OCI-M2 (cell line): ENCODE measurements around the gene USH1G.

Source experiments
- DNase-seq: peaks from one replicate; lab custom pipeline; 2025; ENCODE audit not compliant: unreplicated experiment; lab: John Stamatoyannopoulos, UW

Gene USH1G

DNA sequence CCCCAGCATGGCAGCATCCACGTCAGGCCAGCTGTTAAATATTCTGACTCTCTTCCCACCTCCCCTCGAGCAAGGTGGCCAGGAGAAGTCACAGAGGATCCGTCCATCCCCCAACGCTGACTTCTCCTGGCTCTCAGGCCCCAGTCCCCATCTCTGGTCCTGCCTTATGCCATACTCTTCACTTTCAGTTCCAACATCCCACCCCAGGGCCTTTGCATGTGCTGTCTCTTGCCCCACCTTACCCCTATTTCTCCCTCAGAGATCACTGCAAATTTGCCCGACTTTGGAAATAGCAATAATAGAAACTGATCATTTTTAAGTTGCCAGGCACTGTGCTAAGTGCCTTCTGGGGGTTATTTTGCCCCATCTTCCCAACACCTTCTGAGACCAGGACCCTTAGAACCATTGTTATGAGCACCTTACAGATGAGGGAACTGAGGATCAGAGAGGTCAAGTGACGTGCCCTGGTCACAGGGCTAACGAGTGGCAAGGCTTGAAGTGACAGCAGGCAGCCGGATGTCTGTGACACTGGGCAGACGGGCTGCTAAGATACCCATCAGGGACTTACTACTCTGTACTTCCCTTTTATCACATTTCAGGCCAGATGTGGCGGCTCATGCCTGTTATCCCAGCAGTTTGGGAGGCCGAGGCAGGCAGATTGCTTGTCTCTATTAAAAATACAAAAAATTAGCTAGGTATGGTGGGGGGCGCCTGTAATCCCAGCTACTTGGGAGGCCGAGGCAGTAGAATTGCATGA, 31.8 kb upstream of the USH1G start:
- DNase-seq, result no peak

DNA sequence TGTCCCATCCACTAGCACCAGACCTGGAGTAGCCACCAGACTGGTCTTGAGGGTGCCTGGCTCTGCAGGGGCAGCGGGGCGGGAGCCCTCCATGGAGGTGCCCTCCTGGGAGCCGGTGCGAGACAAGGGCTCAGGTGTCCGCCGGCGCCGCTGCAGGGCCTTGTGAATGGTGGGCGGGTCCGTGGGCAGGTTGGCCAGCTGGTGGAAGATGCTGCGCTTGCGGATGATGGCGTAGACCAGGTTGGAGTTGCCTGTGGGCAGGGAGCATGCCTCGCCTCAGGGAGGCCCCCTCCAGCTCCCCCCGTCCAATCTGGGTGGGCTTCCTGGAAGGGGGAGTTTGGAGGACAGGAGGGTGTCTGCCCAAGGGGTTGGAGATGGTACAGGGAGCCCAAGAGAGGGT, 31.1 kb upstream of the USH1G start:
- no peak for DNase-seq

DNA sequence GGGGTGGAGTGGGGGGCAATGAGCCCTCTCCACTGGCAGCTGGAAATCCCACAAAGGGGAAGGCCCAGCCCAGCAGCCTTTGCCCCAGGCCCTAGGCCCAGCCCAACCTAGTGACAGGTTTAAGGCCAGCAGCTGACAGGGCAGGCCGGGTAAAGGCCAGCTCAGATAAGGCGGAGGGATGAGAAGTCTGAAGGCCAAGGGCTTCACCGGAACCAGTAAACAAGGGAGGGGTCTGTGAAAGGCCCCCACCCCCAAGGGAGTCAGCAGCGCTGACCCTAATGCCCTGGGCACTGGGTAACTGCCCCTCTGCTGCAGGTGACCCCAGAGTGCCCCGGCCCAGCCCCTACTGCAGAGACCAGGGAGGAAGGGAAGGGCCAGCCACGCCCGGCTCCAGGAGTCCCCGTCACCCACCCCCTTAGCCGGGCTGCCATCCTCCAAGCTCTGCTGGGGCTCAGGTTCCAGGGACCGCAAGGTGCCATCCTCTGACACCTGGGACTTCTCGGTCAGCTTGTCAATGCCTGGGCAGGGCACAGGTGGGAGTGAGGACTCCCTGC, 30.2 kb upstream of the USH1G start:
- no peak for DNase-seq

DNA sequence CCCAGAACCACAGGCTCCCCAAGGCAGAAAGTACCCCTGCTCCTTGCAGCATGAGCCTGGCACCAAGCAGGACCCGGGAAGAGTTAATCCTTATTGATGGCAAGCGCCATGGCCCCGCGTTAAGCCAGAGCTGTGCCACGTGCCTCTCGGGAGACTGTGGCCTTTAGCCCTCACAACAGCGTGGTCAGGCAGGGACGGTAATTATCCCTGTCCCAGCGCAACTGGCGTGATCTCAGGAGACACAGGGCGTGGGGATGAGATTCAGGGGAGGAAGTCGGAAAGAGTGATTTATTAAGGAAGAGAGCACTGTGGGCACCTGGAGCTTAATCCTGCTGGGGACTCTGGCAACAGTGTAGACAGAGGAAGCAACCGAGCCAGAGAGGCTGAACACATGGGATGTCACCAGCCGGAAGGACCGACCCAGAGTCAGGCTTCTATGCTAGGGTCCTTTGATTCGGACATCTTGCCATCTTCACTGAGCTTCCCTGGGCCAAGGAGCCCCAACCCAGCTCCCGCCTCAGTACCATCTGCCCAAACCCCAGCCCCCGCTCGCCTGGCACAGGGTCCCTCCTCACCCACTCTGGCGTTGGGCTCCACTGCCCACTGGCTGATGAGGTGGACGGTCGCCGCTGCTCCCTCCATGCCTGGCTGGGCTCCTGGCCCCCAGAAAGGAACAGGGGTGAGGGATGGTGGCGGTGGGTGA, 29.5 kb upstream of the USH1G start:
- no peak for DNase-seq

DNA sequence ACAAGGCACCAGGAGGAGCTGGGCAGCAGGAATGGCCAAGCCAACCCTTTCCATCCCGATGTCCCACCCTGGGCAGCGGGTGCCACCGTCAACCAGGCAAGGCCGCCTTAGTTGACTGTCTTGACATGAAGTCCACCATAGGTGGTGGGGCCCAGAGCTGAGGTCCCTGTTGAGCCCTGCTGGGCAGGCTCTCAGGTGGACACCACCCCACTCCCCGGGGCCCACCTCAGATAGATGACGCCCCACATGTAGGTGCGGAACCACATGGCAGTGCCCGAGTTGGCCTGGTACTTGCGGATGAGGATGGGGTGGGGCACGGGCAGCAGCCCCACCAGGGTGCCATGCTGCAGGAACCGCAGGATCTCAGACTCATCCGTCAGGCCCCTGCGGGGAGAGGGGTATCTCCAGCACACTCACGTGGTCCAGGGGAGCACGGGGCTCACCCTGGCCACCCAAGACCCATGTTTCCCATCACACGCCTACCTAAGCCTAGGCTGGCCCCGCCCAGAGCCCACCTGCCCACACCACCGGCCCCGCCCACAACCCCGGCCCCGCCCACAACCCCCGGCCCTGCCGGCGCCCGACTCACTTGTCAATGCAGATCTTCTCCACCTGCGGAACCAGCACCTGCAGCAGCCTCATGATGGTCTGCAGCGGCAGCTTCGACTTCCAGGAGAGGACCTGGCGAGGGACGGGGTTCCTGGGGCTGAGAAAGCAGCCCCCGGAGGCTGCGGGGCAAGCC, 28.8 kb upstream of the USH1G start:
- DNase-seq, result no peak

DNA sequence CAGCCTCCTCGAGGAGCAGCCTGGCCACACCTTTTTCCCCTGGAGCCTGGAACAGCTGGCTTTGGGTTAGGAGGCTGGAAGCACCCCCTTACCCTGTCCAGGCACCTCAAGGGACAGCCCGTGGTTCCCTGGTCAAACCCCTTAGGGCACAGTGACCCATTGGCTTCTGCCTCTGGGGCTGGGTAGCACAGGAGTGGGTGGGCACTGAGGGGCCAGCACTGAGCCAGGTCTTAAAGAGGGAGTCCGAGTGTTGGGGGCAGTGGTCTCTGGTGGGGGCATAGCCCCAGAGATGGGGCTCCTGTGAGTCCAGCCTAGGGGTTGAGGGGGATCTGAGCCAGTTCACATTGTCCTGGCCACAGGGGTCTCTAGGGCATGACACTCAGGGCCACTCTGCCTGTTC, 28.0 kb upstream of the USH1G start:
- DNase-seq, result no peak

DNA sequence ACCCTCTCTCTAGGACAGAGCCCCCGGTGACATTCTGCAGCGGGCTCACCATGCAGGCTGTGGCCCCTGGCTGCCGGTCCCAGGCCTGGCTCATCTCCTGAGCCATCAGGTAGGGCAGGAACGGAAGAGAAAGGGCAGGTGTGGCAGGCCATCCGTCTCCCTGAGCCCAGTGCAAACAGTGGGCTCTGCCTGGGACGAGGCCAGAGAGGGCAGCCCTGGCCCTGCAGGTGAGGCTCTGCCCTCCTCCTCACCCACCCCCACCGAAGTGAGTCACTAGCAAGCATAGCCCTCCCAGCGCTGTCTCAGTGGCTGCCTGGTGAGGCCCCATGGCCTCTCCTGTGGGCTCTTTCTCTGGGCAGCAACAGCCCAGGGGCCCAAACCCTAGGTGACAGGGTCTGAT, 27.2 kb upstream of the USH1G start:
- no peak for DNase-seq

DNA sequence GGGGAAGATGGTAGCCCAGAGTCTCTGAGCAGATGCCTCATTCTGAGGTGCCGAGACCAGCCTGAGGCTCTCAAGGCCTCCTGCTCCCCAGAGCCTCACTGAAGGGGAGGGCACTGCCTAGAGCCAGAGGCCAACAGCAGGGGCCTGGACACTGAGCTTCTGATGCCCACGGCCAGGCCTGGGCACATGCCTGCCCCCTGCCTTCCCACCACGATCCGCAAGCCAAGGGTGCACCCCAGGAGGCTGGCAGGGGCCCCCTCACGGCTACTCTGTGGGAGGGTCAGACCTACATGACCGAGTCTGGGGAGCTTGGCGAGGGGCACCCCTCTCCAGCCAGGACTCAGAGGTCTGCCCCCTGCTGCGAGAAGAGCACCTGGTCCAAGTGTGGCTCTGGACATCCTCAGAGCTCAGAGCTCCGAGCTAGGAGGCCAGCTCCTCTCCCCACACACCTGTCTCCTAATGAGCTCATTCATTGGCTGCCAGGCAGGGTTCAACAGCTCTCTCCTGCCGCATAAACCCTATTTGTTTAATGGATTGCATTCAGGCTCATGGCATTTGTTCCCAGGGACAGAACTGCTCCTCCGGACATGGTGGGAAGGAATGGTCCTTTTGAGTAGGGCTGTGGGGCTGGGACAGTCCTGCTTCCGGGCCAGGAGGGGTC, 26.5 kb upstream of the USH1G start:
- DNase-seq, result no peak

DNA sequence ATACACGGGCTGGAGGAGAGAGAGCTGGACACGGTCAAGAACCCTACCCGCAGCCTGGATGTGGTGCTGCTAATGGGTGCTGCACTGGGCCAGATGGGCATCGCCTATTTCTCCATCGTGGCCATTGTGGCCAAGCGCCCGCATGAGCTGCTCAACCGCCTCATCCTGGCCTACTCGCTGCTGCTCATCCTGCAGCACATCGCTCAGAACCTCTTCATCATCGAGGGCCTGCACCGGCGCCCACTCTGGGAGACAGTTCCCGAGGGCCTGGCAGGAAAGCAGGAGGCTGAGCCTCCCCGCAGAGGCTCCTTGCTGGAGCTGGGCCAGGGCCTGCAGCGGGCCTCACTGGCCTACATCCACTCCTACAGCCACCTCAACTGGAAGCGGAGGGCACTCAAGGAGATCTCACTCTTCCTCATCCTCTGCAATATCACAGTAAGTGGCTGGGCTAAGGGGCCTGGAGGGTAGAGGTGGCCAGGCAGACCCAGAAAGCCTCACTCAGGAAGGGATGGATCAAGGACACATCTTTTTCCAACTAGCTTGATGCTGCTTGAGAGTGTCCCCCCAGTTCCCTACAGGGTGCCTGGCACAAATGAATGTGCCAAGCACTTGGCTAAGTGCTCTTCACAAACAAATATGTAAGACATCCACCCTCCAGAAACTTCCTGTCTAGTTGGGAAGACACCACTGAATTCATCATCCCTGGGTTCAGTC, 24.1 kb upstream of the USH1G start:
- no peak for DNase-seq

DNA sequence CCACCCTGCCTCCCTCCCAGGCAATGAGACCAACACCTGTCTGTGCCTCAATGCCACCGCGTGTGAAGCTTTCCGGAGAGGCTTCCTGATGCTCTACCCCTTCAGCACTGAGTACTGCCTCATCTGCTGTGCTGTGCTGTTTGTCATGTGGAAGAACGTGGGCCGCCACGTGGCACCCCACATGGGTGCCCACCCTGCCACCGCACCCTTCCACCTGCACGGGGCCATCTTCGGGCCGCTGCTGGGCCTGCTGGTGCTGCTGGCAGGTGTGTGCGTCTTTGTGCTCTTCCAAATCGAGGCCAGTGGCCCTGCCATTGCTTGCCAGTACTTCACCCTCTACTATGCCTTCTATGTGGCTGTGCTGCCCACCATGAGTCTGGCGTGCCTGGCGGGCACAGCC, 23.6 kb upstream of the USH1G start:
- no peak for DNase-seq

DNA sequence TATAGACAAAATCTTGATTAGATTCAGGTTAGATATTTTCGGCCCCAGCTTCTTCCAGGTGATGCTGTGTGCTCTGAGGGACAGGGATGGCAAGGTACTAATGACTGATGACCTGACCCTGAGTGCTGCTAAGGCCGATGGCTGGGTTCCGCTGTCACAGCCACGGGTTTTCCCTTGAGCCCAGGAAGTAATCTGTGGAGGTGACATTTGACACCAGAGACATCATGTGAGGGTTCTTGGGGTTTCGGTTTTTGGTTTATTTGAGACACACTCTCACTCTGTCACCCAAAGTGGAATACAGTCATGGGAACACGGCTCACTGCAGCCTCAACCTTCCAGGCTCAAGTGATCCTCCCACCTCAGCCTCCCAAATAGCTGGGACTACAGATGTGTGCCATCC, 22.5 kb upstream of the USH1G start:
- DNase-seq, result no peak

DNA sequence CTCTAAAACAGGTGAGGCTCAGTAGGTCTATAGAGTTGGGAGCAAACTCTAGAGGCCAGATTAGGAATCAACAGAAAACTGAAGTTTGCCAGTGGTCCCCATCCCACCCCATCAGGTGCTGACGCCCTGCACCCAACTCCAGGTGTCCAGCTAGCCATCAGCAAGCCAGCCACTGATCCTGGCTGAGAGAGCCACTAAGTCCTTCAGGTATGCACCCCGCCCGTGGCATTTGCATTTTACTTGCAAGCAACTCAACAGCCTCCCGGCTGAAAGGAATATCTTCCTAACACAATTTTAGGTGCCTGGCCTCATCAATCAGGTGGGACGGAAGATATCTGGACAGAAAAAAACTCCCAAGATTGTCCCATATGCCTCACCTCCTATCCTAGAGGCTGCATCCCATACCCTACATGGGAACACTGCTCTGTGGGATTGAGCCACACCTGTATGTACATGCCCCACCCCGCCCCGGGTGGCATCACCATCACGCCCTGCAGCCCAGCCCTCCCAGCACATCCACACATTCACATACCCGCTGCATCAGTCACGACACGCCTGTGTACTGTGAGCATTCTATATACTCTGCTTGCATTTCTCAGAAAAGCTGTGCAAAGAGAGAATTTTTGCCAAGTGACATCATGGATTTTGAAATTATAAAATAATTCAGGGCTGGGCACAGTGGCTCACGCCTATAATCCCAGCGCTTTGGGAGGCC, 20.9 kb upstream of the USH1G start:
- no peak for DNase-seq

DNA sequence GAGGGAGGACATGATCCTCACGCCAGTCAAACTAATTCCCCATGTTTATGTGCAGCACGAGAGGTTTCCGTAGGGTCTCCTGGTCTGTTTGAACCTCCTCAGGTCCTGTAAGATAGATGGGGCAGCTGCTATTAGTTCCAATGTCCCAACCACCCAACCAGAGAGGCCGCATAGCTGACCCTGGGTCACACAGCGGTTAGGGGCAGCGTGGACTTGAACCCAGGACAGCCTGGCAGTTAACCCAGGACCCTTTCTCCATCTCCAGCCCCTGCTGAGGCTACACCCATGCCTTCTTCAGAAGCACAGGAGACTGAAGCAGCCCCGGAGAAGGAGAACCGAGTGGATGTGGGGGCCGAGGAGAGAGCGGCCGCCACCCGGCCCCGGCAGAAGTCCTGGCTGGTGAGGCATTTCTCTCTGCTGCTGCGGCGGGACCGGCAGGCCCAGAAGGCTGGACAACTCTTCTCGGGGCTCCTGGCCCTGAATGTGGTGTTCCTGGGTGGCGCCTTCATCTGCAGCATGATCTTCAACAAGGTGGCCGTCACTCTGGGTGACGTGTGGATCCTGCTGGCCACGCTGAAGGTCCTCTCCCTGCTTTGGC, 18.2 kb upstream of the USH1G start:
- no peak for DNase-seq

DNA sequence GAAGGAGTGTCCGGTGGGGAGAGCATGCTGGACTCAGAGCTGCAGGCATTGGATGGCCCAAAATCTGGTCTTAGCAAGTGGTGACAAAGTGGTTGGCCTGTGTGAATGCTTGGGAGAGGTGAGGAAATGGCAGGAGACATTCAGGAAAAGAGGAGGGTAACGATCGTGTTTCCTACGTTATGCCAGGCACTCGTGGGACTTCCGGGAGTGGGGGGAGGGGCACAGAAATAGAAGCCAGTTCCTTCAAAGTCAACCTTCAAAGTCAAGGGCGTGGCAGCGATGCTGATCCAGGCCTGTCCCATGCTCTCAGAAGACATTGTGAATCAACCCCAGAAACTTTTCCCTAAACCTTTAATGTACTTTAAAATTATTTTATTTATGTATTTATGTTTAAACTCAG, 16.5 kb upstream of the USH1G start:
- DNase-seq, result no peak

DNA sequence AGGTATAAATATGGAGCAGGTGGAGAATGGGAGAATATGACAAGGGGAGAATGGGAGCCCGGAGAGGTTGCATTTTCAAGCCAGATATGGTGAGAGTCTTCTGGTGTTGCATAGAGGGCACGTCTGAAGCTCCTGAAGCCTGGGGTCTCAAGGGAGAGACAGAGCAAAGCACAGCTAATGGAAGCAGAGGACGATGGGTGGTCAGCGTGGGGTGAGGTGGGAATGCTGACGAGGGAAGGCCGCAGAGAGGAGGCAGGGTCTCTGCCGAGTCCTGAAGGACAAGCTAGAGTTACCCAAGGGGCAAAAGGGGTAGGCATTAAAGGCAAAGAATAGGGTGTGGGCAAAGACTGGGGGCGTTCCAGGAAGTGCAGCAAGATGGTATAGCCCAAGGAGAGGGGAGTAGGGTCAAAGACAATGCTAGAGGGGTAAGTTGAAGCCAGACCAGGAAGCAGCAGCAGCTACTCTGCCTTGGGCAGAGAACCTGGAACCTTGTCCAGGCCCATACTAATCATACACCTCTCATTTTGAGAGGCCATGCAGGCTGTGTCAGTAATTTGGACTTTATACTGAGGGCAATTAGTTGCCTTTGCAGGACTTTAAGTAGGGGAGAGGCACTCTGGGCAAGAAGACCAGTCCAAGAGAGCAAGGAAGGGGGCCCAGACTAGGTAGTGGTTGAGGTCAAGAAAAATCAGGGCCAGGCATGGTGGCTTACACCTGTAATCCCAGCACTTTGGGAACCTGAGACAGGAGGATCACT, 15.3 kb upstream of the USH1G start:
- DNase-seq, result no peak

DNA sequence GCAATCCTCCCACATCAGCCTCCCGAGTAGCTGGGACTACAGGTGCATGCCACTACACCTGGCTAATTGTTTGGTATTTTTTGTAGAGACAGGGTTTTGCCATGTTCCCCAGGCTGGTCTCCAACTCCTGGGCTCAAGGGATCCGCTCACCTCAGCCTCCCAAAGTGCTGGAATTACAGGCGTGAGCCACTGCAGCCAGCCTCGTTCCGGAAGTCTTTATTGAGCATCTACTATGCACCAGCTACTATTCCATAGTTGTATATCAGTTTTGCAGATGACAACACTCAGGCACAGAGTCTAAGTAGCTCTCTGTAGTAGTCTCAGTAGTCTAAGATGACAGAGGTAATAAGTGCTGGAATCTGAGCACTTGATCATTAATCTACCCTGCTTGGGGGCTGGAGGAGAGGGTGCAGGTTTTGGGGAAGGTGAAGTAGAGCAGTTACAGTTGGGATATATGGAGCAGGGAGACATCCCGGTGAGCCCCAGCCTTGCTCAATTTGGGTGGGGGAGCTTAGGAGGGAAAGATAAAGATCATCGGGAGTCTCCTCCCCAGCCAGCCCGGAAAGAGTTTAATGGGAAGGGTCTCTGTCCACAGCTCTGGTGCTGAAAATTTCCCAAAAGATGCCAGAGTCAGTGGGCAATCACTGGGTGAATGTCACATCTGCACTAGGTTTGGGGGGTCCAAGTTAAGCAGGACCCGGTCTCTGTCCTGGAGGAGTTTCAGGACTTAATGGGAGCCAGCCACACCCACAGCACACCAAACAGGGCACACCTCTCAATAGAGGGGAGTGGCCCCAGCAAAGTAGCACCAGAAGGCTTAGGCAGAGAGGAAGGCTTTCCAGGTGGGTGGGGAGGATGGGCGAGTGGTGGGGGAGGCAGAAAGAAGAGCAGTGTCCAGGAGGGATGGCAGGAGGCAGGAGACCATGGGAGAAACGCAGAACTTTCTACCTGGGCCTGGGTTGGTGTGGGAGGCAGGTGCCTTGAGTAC, 14.3 kb upstream of the USH1G start:
- DNase-seq, result no peak

DNA sequence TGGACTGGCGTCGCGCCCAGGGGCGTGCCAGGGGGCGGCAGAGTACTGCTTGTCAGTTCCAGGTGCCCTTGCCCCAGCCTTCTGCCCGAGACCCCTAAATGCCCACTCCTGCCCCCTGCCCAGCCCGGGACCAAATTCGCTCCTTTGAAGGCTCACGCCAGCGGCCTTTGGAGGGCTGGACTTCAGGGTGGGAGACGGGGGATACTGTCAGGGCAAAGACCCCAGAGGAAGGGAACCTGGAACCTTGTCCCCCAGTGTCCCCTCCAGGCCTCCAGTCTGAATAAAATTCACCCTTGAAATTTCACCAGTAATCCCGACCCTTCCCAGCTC, 13.4 kb upstream of the USH1G start:
- DNase-seq, result no peak
